GM18873 (cell line): Measurements from ENCODE around the gene MEA1.

ENCODE experiments used
- ATAC-seq: cut with Tn5 transposase; IDR thresholded peaks from one replicate; pipeline ENCODE4 v1.9.1; 2021; ENCODE audit warnings: mild to moderate bottlenecking, moderate library complexity, moderate number of reproducible peaks; ENCODE audit not compliant: unreplicated experiment, low FRiP score

MEA1 gene

DNA sequence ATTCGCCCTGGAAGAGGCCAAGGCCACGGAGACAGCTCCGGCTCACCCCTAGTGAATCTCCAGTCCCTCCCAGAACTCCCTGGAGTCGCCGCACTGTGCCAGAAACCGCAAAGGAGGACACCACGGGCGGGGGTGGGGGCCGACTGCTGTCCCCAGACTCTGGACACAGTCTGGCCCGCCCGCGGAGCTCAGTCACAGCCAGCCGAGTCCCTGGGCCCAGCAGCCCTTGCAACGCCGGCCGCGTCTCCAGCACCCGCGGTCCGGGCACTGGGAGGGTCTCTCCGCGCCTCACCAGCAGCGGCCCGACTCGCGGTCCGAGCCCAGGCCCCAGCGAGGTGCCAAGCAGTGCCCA lies 35.3 kb downstream of the MEA1 start:
- no peak for ATAC-seq

DNA sequence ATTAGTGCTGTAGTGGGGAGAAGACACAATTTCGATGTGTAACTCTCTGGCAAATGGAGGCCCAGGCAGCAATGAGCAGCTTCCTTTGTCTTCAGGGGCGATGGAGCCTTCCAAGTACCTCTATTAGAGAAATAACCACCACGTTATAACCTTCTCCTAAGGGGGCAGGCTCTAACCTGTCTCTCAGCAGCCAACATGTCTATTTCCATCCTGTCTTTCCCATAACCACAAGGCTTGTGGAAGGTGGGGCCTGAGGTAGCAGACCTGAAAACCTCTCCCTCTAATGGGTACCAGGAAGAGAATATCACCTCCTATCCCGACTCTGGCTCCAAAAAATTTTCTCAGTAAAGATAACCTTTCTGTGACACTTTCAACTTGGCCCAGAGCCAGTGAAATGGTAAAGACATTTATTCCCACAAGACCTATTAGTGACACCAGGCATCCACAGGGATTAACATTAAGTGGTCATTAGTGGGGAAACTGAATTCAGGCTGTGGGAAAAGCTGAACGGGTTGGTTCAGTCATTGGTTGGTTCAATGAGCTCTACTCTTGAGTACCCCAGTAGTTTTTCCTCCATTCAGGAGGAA lies 38.7 kb downstream of the MEA1 start:
- ATAC-seq = no peak

DNA sequence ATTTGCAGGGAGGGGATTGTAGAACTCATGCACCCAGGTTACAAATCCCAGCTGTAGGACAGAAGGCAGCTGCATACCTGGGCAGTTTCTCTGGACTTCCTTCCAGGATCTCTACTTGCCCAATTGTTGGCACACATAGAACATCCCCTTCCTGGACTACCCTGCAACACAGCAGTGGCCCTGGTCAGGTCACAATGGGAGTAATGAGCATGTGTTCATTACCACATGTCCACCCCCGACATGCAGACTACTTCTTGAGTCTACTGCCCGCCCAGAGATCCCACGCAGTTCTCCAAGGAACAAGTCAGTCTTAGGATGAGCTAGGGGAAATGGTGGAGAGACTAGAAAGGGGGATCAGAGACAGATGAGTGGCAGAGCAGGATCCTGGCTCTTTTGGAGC lies 39.8 kb downstream of the MEA1 start:
- ATAC-seq = no peak

DNA sequence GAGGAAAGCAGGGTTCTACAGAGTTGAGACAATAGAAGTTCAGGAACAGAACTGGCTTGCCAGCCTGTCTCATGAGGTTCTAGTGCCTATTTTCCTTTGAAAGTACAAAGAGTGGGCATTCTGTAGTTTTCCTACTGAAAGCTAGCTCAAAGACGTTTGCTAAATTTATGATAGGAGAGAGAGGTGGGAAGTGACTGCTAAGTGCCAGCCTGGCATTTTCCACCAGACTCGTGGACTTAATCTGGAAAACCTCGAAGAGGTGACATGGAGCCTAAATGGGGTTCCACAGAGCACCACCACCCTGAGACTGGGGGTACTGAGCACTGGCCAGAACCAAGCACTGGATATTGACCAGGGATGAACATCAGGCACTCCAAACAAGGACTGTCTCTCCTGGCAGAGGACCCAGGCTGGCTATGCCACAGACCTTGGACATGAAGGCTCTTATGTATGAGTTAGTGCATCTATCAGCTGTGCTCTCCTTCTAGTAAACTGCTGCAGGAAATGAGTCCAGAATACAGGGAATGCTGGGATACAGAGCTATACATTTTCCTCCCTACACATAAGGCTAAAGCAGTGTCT lies 41.9 kb downstream of the MEA1 start:
- no peak for ATAC-seq

DNA sequence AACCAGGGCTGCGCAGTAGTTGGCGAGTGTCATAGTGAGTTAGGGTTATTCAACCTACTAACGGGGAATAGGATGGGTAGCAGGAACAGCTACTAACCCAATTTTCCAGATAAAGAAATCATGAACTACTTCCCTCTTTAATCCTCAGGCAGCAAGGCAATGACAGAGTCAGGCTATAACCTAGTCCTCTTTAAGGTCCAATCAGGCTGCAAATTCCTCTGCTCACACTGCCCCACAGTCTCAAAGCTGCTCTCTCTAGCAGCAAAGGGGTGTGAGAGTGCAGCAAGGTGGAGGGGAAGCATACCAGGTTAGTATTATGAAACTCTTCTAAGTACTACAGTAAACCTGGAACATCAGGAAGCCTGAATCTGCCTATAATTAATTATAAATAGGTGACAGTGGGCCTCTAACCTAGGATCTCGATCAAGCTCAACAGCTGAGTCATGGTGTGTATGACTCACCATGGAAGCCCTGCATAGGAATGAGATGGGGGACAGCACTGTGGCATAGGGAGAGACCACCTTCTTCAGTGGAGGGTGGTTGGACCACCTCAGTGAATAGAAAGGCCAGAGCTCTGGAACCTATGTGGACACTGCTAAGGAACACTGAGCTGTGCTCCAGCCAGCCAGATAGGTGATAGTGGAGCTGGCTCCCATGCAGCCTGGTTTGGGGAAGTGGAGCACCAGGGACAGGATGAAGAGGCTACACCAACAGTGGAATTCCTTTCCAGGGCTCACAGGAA lies 42.7 kb downstream of the MEA1 start:
- ATAC-seq = no peak

DNA sequence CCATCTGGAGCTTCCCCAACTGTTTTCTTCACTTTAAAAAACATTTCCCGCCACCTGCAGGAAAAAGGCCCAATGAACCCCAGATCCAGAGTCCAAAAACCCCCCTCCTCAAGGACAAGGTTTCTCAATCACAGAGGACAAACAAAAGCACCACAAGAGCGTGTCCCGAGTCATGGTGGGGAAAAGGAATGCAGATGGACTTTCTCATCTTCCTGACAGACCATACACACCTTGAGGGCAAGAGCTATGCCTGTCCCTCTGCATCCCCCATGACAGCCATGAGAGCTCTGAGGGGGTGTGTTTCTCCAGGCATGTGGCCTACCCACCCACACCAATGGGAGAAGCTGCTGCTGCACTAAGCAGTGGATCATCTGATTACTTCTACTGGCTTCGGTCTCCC lies 43.8 kb downstream of the MEA1 start:
- no peak for ATAC-seq

DNA sequence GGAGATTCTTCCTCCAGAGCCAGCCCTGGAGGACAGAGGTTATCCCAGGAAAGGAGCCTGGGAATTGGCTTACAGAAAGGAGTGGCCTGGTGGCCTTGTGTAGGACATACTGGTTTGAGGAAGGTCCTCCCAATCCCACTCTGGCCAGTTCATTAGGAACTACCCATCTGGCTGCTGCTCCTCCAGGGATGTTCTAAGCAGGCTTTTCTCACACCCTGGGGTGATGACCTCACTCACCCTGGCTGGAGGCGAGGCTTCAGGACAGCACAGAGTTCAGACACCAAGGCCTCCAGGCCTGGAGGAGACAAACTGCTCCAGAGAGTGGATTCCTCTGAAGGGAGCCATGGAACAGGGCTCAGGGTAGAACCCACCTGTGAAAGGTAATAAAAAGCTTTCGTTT lies 44.3 kb downstream of the MEA1 start:
- no peak for ATAC-seq

DNA sequence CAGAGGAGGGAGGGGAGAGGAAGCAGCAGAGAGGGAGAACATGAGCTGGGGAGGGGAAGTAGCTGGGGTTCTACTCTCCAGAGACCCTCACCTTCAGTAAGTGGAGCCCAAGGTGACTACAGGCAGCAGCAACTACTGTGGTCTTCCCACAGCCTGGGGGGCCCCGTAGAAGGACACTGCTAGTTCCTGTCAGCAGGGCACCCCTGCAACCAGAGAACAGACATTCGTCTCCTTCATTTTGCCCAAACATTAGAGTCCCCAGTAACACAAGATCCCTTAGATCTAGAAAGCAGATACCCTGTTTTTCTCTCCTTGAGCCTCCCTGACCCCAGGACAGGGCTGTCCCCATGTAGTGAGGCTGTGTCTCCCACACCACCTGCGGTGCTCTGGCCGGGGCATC lies 45.0 kb downstream of the MEA1 start:
- no peak for ATAC-seq

DNA sequence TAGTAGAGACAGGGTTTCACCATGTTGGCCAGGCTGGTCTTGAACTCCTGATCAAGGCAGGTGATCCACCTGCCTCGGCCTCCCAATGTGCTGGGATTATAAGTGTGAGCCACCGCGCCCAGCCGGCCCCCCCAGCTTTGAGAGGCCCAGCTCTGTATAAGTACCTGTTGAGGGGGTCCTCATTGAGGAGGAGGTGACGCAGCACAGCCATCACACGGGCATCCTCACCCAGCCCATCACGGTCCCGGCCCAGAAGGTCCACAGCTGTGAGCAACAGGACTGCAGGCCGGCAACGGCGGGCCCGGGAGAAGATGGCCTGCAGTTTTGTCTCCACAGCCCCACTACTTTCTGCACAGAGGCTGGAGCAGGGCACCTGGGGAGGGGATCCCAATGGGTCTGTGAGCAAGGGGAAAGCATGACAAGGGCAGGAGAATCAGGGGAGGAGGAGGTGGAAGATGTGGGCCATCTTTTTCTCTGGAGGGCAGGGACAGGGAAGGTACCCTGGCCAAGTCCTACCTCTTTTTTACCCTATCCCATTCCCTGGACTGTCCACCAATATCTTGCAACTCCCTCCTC lies 45.5 kb downstream of the MEA1 start:
- no peak for ATAC-seq

DNA sequence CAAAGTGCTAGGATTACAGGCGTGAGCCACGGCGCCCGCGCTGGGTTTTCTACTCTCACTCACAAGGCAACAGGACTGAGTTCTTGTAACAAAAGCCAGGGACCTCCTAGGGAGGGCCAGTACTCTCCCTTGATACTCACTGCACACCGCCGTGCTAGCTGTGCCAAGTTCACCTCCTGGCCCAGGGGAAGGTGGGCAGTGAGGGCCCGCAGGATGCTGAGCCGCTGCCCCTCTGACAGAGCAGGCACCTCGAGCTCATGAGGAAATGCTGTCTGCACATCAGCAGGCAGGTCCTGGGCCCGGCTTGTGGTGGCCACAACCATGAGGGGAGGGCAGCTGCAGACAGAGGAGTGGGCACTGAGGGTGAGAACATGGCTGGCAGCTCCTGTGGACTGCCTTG lies 46.5 kb downstream of the MEA1 start:
- ATAC-seq = no peak

DNA sequence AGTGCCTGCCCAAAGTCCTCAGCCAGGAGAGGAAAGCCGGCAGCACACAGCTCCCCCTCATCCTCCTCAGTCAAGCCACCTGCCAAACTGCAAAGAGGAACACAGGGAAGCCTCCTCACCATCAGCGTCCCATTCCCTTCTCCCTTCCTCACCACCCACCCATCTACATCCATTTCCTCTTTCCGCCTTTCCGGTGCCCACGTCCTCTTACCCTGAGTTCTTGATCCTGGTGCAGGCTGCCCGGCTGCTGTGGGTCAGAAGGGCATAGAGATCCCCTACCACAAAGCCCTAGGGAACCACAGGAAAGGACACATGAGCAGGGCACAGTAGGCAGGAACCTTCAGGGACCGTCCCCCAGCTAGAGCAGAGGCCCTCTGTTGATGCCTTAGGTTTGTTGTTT lies 47.2 kb downstream of the MEA1 start:
- no peak for ATAC-seq

DNA sequence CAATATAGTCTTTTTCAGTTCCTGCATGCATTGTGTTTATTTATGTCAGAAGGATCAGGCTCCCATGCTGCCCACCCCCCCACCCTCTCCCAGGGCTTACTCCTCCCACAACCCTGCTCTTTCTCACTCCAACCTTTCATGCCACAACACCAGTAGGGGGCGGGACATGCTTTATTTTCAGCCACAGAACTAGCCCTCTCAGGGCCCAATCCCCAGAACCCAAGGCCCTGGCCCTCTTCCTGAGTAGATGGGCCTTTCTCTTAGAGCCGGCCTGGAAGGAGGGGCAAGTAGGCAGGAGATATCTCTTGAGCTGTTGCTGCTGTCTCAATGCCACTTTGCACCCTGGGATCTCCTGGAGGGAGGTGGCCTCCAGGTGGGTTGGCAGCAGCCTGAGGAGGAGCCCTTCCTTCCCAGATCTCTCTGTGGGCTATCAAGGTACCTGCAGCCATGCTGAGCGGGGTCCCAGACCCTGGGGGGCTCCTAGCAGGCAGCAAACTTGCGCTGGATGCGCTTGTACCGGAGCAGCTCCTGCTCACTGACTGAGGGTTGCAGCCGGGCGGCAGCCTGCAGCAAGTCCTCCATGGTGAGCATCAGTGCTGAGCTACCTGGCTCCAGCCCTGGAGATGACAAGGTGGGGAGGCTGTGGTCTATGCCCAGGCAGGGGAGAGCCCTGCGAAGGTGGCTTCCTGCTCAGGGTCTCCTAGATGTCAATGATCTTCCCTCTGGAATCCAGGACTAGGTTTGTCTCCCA lies 49.7 kb downstream of the MEA1 start:
- ATAC-seq = no peak

DNA sequence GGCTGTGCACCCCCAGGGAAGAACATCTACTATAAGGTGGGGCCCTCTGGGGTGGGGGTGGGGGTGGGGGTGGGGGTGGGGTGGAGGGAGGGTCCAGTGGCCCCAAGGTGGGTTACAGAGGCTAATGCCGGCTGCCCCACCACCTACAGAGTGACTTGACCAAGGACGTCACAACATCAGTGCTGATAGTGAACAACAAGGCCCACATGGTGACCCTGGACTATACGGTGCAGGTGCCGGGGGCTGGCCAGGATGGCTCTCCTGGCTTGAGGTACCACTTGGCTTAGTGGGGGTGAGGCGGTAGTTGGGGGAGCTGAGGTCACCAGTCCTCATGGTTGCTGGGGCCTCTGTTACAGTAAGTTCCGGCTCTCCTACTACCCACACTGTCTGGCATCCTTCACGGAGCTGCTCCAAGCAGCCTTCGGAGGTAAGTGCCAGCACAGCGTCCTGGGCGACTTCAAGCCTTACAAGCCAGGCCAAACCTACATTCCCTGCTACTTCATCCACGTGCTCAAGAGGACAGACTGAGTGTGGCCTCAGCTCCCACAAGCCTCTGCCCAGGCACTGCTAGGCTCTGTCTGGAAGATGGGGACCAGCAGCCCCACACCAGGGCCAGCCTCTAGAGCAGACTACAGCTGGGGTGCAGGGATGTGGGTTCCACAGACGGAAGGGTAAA lies 50.4 kb downstream of the MEA1 start:
- ATAC-seq = no peak

DNA sequence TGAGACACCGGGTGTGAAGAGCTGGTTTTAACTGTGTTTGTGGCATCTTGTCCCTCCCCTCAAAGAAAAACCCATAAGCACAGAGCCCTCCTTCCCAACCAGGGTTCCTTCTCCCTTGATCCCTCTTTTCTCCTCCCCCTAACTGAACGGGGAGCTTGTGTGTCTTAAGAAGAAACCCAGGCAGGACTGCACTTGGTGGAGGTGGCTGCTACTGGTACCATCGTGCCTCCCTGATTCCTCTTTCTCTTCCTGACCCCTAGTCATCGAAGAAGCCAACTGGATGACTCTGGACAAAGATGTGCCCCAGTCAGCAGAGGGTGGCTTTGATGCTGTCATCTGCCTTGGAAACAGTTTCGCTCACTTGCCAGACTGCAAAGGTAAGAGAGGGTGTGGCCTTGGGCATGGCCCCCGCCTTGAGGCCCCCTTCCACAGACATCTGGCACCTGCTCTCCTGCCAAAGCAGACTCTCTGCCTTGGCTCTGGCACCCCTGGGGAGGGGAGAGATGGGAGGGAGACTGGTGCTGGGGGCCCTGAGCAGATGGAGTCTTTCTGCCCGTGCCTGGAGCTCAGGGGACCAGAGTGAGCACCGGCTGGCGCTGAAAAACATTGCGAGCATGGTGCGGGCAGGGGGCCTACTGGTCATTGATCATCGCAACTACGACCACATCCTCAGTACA lies 51.1 kb downstream of the MEA1 start:
- no peak for ATAC-seq

DNA sequence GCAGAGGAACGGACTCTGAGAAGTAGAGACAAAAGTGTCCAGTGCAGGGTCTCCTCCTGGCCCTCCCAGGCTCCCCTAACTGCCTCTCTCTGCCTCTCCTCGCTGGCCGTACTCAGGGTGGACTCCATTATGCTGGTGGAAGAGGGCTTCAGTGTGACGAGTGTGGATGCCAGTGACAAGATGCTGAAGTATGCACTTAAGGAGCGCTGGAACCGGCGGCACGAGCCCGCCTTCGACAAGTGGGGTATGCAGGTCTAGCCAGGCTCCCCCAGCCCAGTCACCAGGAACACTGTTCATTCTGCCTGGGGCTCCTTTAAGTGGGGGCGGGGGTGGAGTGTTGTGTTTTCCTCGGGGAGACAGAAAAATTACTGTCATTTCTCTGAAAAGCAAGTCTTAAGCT lies 51.6 kb downstream of the MEA1 start:
- no peak for ATAC-seq
